ENCODE data around the gene MYBBP1A.

GRCh38 chr17:4560421-4560820 is 5.2 kb upstream of the MYBBP1A start, which contains the start of gene GGT6:
- TF ChIP-seq CTCF (IDR thresholded peaks at IDR 0.05) (no peak), POLR2A (IDR thresholded peaks at IDR 0.05) (no peak)
